Mesenchymal stem cell (in vitro differentiated cells and primary cell): ENCODE measurements around the gene GGA1.

Experiments
- DNase-seq: peaks from one replicate; pipeline ENCODE4 v3.0.0-alpha.2; 2013
- H2AFZ ChIP-seq: one replicate; pipeline ENCODE4 v1.6.1; 2013; ENCODE audit warnings: low read depth, mild to moderate bottlenecking, control low read depth, inconsistent platforms, low read length, moderate library complexity
- H2AK5ac ChIP-seq: 2 replicates; pipeline ENCODE4 v1.6.1; 2013; ENCODE audit warnings: low read length, moderate library complexity, mild to moderate bottlenecking, inconsistent platforms; ENCODE audit not compliant: severe bottlenecking
- H2BK120ac ChIP-seq: one replicate; pipeline ENCODE4 v1.6.1; 2013; ENCODE audit warnings: low read depth, mild to moderate bottlenecking, inconsistent platforms, low read length, moderate library complexity
- H2BK12ac ChIP-seq, 2 experiments: one replicate each; pipeline ENCODE4 v1.6.1; 2013; ENCODE audit warnings: inconsistent platforms in 2 of 2, low read length in 2 of 2, mild to moderate bottlenecking in 2 of 2, moderate library complexity in 2 of 2, control low read depth in 1 of 2
- H2BK15ac ChIP-seq: one replicate; pipeline ENCODE4 v1.6.1; 2013; ENCODE audit warnings: mild to moderate bottlenecking, low read depth, inconsistent platforms; ENCODE audit not compliant: poor library complexity, severe bottlenecking
- H2BK5ac ChIP-seq: 2 replicates; pipeline ENCODE4 v1.6.1; 2013; ENCODE audit warnings: low read depth, mild to moderate bottlenecking, low read length, control low read depth, inconsistent platforms; ENCODE audit not compliant: poor library complexity, severe bottlenecking
- H3K14ac ChIP-seq, 2 experiments: one replicate each; pipeline ENCODE4 v1.6.1; 2013; ENCODE audit warnings: inconsistent platforms in 2 of 2, low read length in 2 of 2, control low read depth in 1 of 2, mild to moderate bottlenecking in 1 of 2, moderate library complexity in 1 of 2
- H3K18ac ChIP-seq, 2 experiments: one replicate each; pipeline ENCODE4 v1.6.1; 2013; ENCODE audit warnings: inconsistent platforms in 2 of 2, low read length in 2 of 2, control low read depth in 1 of 2, low read depth in 1 of 2, mild to moderate bottlenecking in 1 of 2
- H3K23ac ChIP-seq, 2 experiments: one replicate each; pipeline ENCODE4 v1.6.1; 2013; ENCODE audit warnings: inconsistent platforms in 2 of 2, low read length in 2 of 2, mild to moderate bottlenecking in 2 of 2, moderate library complexity in 2 of 2, control low read depth in 1 of 2
- H3K27ac ChIP-seq: 2 replicates; pipeline ENCODE4 v1.5.1; 2013; ENCODE audit warnings: mild to moderate bottlenecking, moderate library complexity, low read length, control low read depth, inconsistent platforms; ENCODE audit not compliant: poor library complexity, severe bottlenecking
- H3K27me3 ChIP-seq, 2 experiments: 2 replicates each; pipeline versions ENCODE4 v1.6.1 to v1.7.0; 2013; ENCODE audit warnings: low read length in 2 of 2, mild to moderate bottlenecking in 2 of 2, moderate library complexity in 2 of 2, control low read depth in 1 of 2, inconsistent platforms in 1 of 2; ENCODE audit not compliant: control insufficient read depth in 1 of 2, insufficient read depth in 1 of 2
- H3K36me3 ChIP-seq, 2 experiments: 2 replicates each; pipeline versions ENCODE4 v1.6.1 to v1.7.0; 2013; ENCODE audit warnings: low read length in 2 of 2, control low read depth in 1 of 2, inconsistent platforms in 1 of 2, low read depth in 1 of 2, mild to moderate bottlenecking in 1 of 2; ENCODE audit not compliant: insufficient read depth in 2 of 2, control insufficient read depth in 1 of 2
- H3K4ac ChIP-seq, 2 experiments: one replicate each; pipeline ENCODE4 v1.6.1; 2013; ENCODE audit warnings: inconsistent platforms in 2 of 2, low read length in 2 of 2, mild to moderate bottlenecking in 2 of 2, moderate library complexity in 2 of 2, control low read depth in 1 of 2, low read depth in 1 of 2
- H3K4me1 ChIP-seq: 2 replicates; pipeline ENCODE4 v1.6.1; 2013; ENCODE audit warnings: low read depth, low read length, control low read depth; ENCODE audit not compliant: control insufficient read depth, insufficient read depth
- H3K4me2 ChIP-seq: 2 replicates; pipeline ENCODE4 v1.6.1; 2013; ENCODE audit warnings: low read length, mild to moderate bottlenecking, inconsistent platforms; ENCODE audit not compliant: poor library complexity, severe bottlenecking
- H3K4me3 ChIP-seq, 2 experiments: 2 replicates each; pipeline versions ENCODE4 v1.5.1 to v1.7.0; 2013; ENCODE audit warnings: low read length in 2 of 2, mild to moderate bottlenecking in 2 of 2, control low read depth in 1 of 2, low read depth in 1 of 2; ENCODE audit not compliant: insufficient read depth in 1 of 2
- H3K79me1 ChIP-seq: replicated peaks from 2 replicates; pipeline ENCODE4 v1.6.1; 2013; ENCODE audit warnings: mild to moderate bottlenecking, control low read depth, low read length, inconsistent platforms; ENCODE audit not compliant: poor library complexity, severe bottlenecking
- H3K9ac ChIP-seq: 2 replicates; pipeline ENCODE4 v1.7.0; 2013; ENCODE audit warnings: mild to moderate bottlenecking, low read length, moderate library complexity
- H3K9me3 ChIP-seq: 2 replicates; pipeline ENCODE4 v1.7.0; 2013; ENCODE audit warnings: mild to moderate bottlenecking, low read length; ENCODE audit not compliant: control insufficient read depth
- H4K8ac ChIP-seq: one replicate; pipeline ENCODE4 v1.6.1; 2013; ENCODE audit warnings: inconsistent platforms, mild to moderate bottlenecking, low read length, moderate library complexity
- H4K91ac ChIP-seq: one replicate; pipeline ENCODE4 v1.6.1; 2013; ENCODE audit warnings: mild to moderate bottlenecking, low read length, inconsistent platforms
- WGBS: methylation state at CpG from one replicate; pipeline ENCODE4 v1.1.7; 2013; ENCODE audit warnings: mixed read lengths; 5-methylcytosine and 5-hydroxymethylcytosine counted together

The GGA1 gene

GRCh38 chr22:37674951-37675929 lies 66.6 kb downstream of the GGA1 start, which contains the start of gene LGALS1:
Gene LGALS1, plus strand, starts transcription at chr22:37675636. Its CDS starts 67 bp downstream, at chr22:37675703.
- peak within 1 kb of the TSS; percentile 56 for H3K4me2 ChIP-seq
- peak within 1 kb of the TSS; percentile 58 for H2AK5ac ChIP-seq
- DNase-seq: peak; percentile 98
- peak within 1 kb of the TSS; percentile 90 for H4K91ac ChIP-seq
- no peaks in the 10 kb centered on the region for H3K27me3 ChIP-seq
- peak within 1 kb of the TSS; percentile 84 to 94 for H3K4ac ChIP-seq
- H3K23ac ChIP-seq: peak within 1 kb of the TSS in 1 of 2 experiments; percentile 34
- 5% methylated on average over 29 of the region's 34 CpGs for WGBS
- peak within 1 kb of the TSS; percentile 93 for H3K27ac ChIP-seq
- H4K8ac ChIP-seq: peak within 1 kb of the TSS; percentile 97
- H3K36me3 ChIP-seq: peaks cover 19 to 21% of the 10 kb centered on the region in 2 experiments
- H2BK5ac ChIP-seq: peak within 1 kb of the TSS; percentile 90
- H2BK120ac ChIP-seq: peak within 1 kb of the TSS; percentile 93
- H3K4me1 ChIP-seq: peaks cover 24% of the 10 kb centered on the region
- peak within 1 kb of the TSS; percentile 99 for H2BK15ac ChIP-seq
- peak within 1 kb of the TSS; percentile 62 to 81 for H3K14ac ChIP-seq
- H2AFZ ChIP-seq: no peak within 1 kb of the TSS
- H3K9ac ChIP-seq: peak within 1 kb of the TSS; percentile 98
- peak within 1 kb of the TSS; percentile 88 to 97 for H2BK12ac ChIP-seq
- no peaks in the 10 kb centered on the region for H3K9me3 ChIP-seq
- H3K79me1 ChIP-seq: peaks cover 6% of the 10 kb centered on the region
- peak within 1 kb of the TSS; percentile 62 to 100 for H3K4me3 ChIP-seq
- peak within 1 kb of the TSS; percentile 92 to 97 for H3K18ac ChIP-seq

- WGBS: 4% methylated on average over 12 of the region's 17 CpGs
- peak overlapping the region in 1 of 2 experiments; percentile 34 for H3K23ac ChIP-seq
Measured at GRCh38 chr22:37675930-37676735, 67.5 kb downstream of the GGA1 start.

GRCh38 chr22:37676736-37677492 lies 68.3 kb downstream of the GGA1 start:
- H3K4ac ChIP-seq: peak overlapping the region; percentile 46 to 60
- H3K36me3 ChIP-seq: peaks cover 22 to 23% of the 10 kb centered on the region in 2 experiments
- peak overlapping the region in 1 of 2 experiments; percentile 31 for H2BK12ac ChIP-seq
- H3K27ac ChIP-seq: peak overlapping the region; percentile 81
- H2AK5ac ChIP-seq: peak overlapping the region; percentile 23
- peak overlapping the region; percentile 92 to 97 for H3K18ac ChIP-seq
- H3K79me1 ChIP-seq: peaks cover 5% of the 10 kb centered on the region
- under 1% methylated on average over 22 of the region's 42 CpGs for WGBS
- H3K14ac ChIP-seq: peak overlapping the region; percentile 22 to 62
- peak overlapping the region in 1 of 2 experiments; percentile 10 for H3K23ac ChIP-seq
- no peaks in the 10 kb centered on the region for H3K9me3 ChIP-seq
- peak overlapping the region; percentile 94 for H2BK15ac ChIP-seq
- H3K27me3 ChIP-seq: no peaks in the 10 kb centered on the region
- H2AFZ ChIP-seq: no peak overlapping the region
- H3K4me1 ChIP-seq: peaks cover 36% of the 10 kb centered on the region
- peak overlapping the region; percentile 62 to 100 for H3K4me3 ChIP-seq
- peak overlapping the region; percentile 93 for H2BK120ac ChIP-seq
- H4K91ac ChIP-seq: peak overlapping the region; percentile 92
- H3K4me2 ChIP-seq: peak overlapping the region; percentile 56
- peak; percentile 98 for DNase-seq
- peak overlapping the region; percentile 19 for H4K8ac ChIP-seq
- peak overlapping the region; percentile 66 for H2BK5ac ChIP-seq
- peak overlapping the region; percentile 98 for H3K9ac ChIP-seq

More at GRCh38 chr22:37675930-37676735, 67.5 kb downstream of the GGA1 start:
- H2BK120ac ChIP-seq: peak overlapping the region; percentile 93
- no peaks in the 10 kb centered on the region for H3K27me3 ChIP-seq
- peak overlapping the region; percentile 78 for H4K8ac ChIP-seq
- no peak overlapping the region for H2AFZ ChIP-seq
- H4K91ac ChIP-seq: peak overlapping the region; percentile 90
- peak overlapping the region; percentile 31 to 88 for H2BK12ac ChIP-seq
- H3K4ac ChIP-seq: peak overlapping the region; percentile 70 to 94
- H2AK5ac ChIP-seq: peak overlapping the region; percentile 58
- H3K79me1 ChIP-seq: peaks cover 6% of the 10 kb centered on the region
- H3K4me3 ChIP-seq: peak overlapping the region; percentile 62 to 100
- H3K9ac ChIP-seq: peak overlapping the region; percentile 98
- H3K27ac ChIP-seq: peak overlapping the region; percentile 81
- H2BK5ac ChIP-seq: peak overlapping the region; percentile 90
- no peaks in the 10 kb centered on the region for H3K9me3 ChIP-seq
- H2BK15ac ChIP-seq: peak overlapping the region; percentile 30
- peak overlapping the region; percentile 92 to 97 for H3K18ac ChIP-seq
- H3K4me2 ChIP-seq: peak overlapping the region; percentile 56
- peak; percentile 45 for DNase-seq
- peaks cover 29% of the 10 kb centered on the region for H3K4me1 ChIP-seq
- peaks cover 22 to 23% of the 10 kb centered on the region in 2 experiments for H3K36me3 ChIP-seq
- H3K14ac ChIP-seq: peak overlapping the region; percentile 62 to 81
